ENCODE measurements around the gene C16orf95. TPM values are rescaled to one million over a fixed set of nuclear protein-coding genes. Genes with fewer than 3 reads are reported as not detected.

The C16orf95 gene
- total and polyA plus RNA-seq, 2 donors (not counting 1 experiment from before 2014, with no cell fraction given), result 1.5 to 2.5 TPM

GRCh38 chr16:87279094-87279658, 38.0 kb downstream of the C16orf95 start:
- no peaks in the 10 kb centered on the region for H3K9me3 Mint-ChIP-seq (ENCODE audit: insufficient read depth)
- Histone ChIP-seq H2AFZ (ENCODE audit: insufficient read depth, low read depth, low read length, poor library complexity, severe bottlenecking) (peak overlapping the region; percentile 51), H3K4me3 (ENCODE audit: control extremely low read depth in 1 of 5, extremely low read depth in 1 of 5, insufficient read depth in 1 of 5, low read depth in 2 of 5, low read length in 4 of 5) (no peak overlapping the region), H3K36me3 (replicated peaks in 1 of 2; ENCODE audit: control extremely low read depth in 1 of 2, control insufficient read depth in 1 of 2, extremely low read depth in 1 of 2, insufficient read depth in 2 of 2, low read length in 1 of 2) (no peaks in the 10 kb centered on the region), H3K79me2 (ENCODE audit: control insufficient read depth, insufficient read depth, low read length) (no peaks in the 10 kb centered on the region), H3K4me2 (replicated peaks; ENCODE audit: low read depth, low read length, poor library complexity, severe bottlenecking) (no peak overlapping the region), H3K27me3 (replicated peaks in 1 of 4; ENCODE audit: control extremely low read depth in 1 of 4, control insufficient read depth in 3 of 4, insufficient read depth in 4 of 4, low read length in 3 of 4) (peaks cover 0 to 3% (median 0%) of the 10 kb centered on the region in 4 experiments), H3K9ac (ENCODE audit: low read length) (no peak overlapping the region), H3K27ac (ENCODE audit: low read length in 2 of 2) (no peak overlapping the region), H3K9me3 (ENCODE audit: control extremely low read depth in 1 of 3, control insufficient read depth in 2 of 3, insufficient read depth in 1 of 3, low read length in 2 of 3) (peaks cover 0 to 4% (median 0%) of the 10 kb centered on the region in 3 donors), H3K4me1 (ENCODE audit: control insufficient read depth in 2 of 2, insufficient read depth in 2 of 2, low read length in 2 of 2) (no peaks in the 10 kb centered on the region), H4K20me1 (ENCODE audit: control insufficient read depth, insufficient read depth, low read length, poor library complexity, severe bottlenecking) (no peaks in the 10 kb centered on the region)
- H3K4me3 Mint-ChIP-seq, result no peak overlapping the region
- ATAC-seq (ENCODE audit: low read depth), result no peak
- no peak for TF ChIP-seq CTCF (IDR thresholded peaks at IDR 0.05)
- TF ChIP-seq EZH2 (IDR thresholded peaks at IDR 0.05; ENCODE audit: borderline replicate concordance, insufficient read depth, low read depth, low read length, poor library complexity, severe bottlenecking), result no peak
- peaks cover 11% of the 10 kb centered on the region for H3K27me3 Mint-ChIP-seq
- ChIA-PET CTCF (interaction anchor here (0.7 to 1.9 kb wide), 3 partner anchors 10 to 1960 kb away, joined by 3 to 8 read pairs (median 3); no protein-coding TSS in a partner anchor), POLR2A (no interaction called here)
- intact Hi-C loops (cut with micrococcal nuclease), result no loop called here
- H3K27ac Mint-ChIP-seq, result no peak overlapping the region
- H3K4me1 Mint-ChIP-seq, result no peaks in the 10 kb centered on the region
- no peak for DNase-seq
- WGBS (ENCODE audit: insufficient coverage), result 81% methylated on average over 16 of the region's 18 CpGs

Data from B cell (primary cell).